Calu3 (cell line): ENCODE data around the gene WFDC6. TPM values are rescaled to one million over a fixed set of nuclear protein-coding genes. Genes with fewer than 3 reads are reported as not detected.

ENCODE experiments used
- BruUV-seq: library from RNA; stranded (reverse); fragments of 400-500 nt; replicated peaks from 2 replicates; lab custom pipeline; 2021; lab: Mats Ljungman, UMichigan
- CTCF ChIA-PET: fragments of 300-600 bp; sonication (Branson Sonifier 250); formaldehyde crosslinking; loops from one replicate; lab custom pipeline; 2022; ENCODE audit warnings: antibody characterized with exemption; lab: Charles Lee
- DNase-seq: peaks from one replicate; pipeline ENCODE4 v3.0.0; 2022
- H3K27ac Mint-ChIP-seq: one replicate; pipeline ENCODE4 v1.8.0; 2022; ENCODE audit warnings: mixed read lengths; ENCODE audit not compliant: unreplicated experiment
- H3K27me3 Mint-ChIP-seq: one replicate; pipeline ENCODE4 v1.8.0; 2022; ENCODE audit warnings: mixed read lengths; ENCODE audit not compliant: unreplicated experiment
- H3K36me3 Mint-ChIP-seq: one replicate; pipeline ENCODE4 v1.8.0; 2022; ENCODE audit warnings: mild to moderate bottlenecking, moderate library complexity, mixed read lengths; ENCODE audit not compliant: insufficient read depth, unreplicated experiment
- H3K4me1 Mint-ChIP-seq: one replicate; pipeline ENCODE4 v1.8.0; 2022; ENCODE audit warnings: mild to moderate bottlenecking, low read depth, mixed read lengths; ENCODE audit not compliant: unreplicated experiment
- H3K4me3 Mint-ChIP-seq: one replicate; pipeline ENCODE4 v1.8.0; 2022; ENCODE audit warnings: mild to moderate bottlenecking, low read depth, moderate library complexity, mixed read lengths; ENCODE audit not compliant: unreplicated experiment
- H3K9me3 Mint-ChIP-seq: one replicate; pipeline ENCODE4 v1.8.0; 2022; ENCODE audit warnings: low read depth, mixed read lengths; ENCODE audit not compliant: unreplicated experiment
- CTCF ChIP-seq: fragments of 200-600 bp; IDR thresholded peaks from one replicate; pipeline ENCODE4 v1.8.0; 2022; ENCODE audit warnings: antibody characterized with exemption; ENCODE audit not compliant: unreplicated experiment
- intact Hi-C: fragments of 100-400 bp; cut with micrococcal nuclease; formaldehyde crosslinking; loops from one replicate; pipeline ENCODE4 v1.10.0; 2022; ENCODE audit not compliant: unreplicated experiment
- total RNA-seq: library from RNA; stranded (reverse); gene quantifications from 2 replicates; pipeline ENCODE4 v1.2.3, GENCODE V29; 2022

WFDC6 gene
- total RNA-seq, 1 experiment from 2014 or later: not detected

GRCh38 chr20:45485388-45485787 is 53.9 kb downstream of the WFDC6 start:
- intact Hi-C loops: no loop called here
- H3K36me3 Mint-ChIP-seq: peaks cover 5% of the 10 kb centered on the region
- CTCF ChIA-PET: interaction anchor here (0.7 kb wide), 1 partner anchor 19 kb away, joined by 3 read pairs; no protein-coding TSS in a partner anchor
- no peaks in the 10 kb centered on the region for H3K27me3 Mint-ChIP-seq
- peaks cover 28% of the 10 kb centered on the region for H3K4me1 Mint-ChIP-seq
- H3K27ac Mint-ChIP-seq: no peak overlapping the region
- DNase-seq: no peak
- no peak for TF ChIP-seq CTCF
- BruUV-seq: no TSS peak
- no peak overlapping the region for H3K4me3 Mint-ChIP-seq
- no peaks in the 10 kb centered on the region for H3K9me3 Mint-ChIP-seq

GRCh38 chr20:45484676-45485075 is 54.6 kb downstream of the WFDC6 start:
- Mint-ChIP-seq H3K27ac (no peak overlapping the region), H3K27me3 (no peaks in the 10 kb centered on the region), H3K36me3 (peaks cover 9% of the 10 kb centered on the region), H3K4me1 (peaks cover 35% of the 10 kb centered on the region), H3K9me3 (no peaks in the 10 kb centered on the region), H3K4me3 (no peak overlapping the region)
- no peak for TF ChIP-seq CTCF
- CTCF ChIA-PET: interaction anchor here (0.6 to 0.7 kb wide), 2 partner anchors 19 to 1697 kb away, joined by 3 read pairs; no protein-coding TSS in a partner anchor
- intact Hi-C loops: no loop called here
- no TSS peak for BruUV-seq
- DNase-seq: no peak

Other genes with a start within 250 kb of the WFDC6 start
- gene RBPJL, start 232.6 kb downstream of the WFDC6 start, total RNA-seq: not detected in 2 replicates
- gene MATN4, start 231.2 kb downstream of the WFDC6 start, total RNA-seq: 0.17 and 0.29 TPM in 2 replicates
- 238 and 256 TPM in 2 replicates for gene SDC4, start 191.1 kb downstream of the WFDC6 start, total RNA-seq
- 42.1 and 45.5 TPM in 2 replicates for gene SYS1, start 176.3 kb downstream of the WFDC6 start, total RNA-seq
- 0.52 and 0.88 TPM in 2 replicates for gene TP53TG5, start 161.2 kb downstream of the WFDC6 start, total RNA-seq
- 105 and 113 TPM in 2 replicates for gene DBNDD2, start 131.2 kb downstream of the WFDC6 start, total RNA-seq
- gene PIGT, start 123.3 kb downstream of the WFDC6 start, total RNA-seq: 192 and 193 TPM in 2 replicates
- gene WFDC2, start 69.7 kb downstream of the WFDC6 start, total RNA-seq: 295 TPM in 2 replicates
- not detected in 2 replicates for gene SPINT3, start 23.9 kb downstream of the WFDC6 start, total RNA-seq
- gene EPPIN, start 7.9 kb upstream of the WFDC6 start, total RNA-seq: not detected in 2 replicates
- gene WFDC8, start 39.8 kb upstream of the WFDC6 start, total RNA-seq: not detected in 2 replicates
- not detected in 2 replicates for gene WFDC10A, start 90.3 kb upstream of the WFDC6 start, total RNA-seq
- not detected in 2 replicates for gene WFDC9, start 91.8 kb upstream of the WFDC6 start, total RNA-seq
- gene WFDC11, start 130.8 kb upstream of the WFDC6 start, total RNA-seq: not detected in 2 replicates
- not detected in 2 replicates for gene WFDC13, start 162.6 kb upstream of the WFDC6 start, total RNA-seq
- not detected in 2 replicates for gene WFDC10B, start 165.5 kb upstream of the WFDC6 start, total RNA-seq
- gene SPINT4, start 182.9 kb upstream of the WFDC6 start, total RNA-seq: not detected in 2 replicates